Effector memory CD8-positive, alpha-beta T cell (primary cell): ENCODE results near the gene CHRND.

Experiments used
- ATAC-seq: fragments of 150-1000 bp; cut with Tn5 transposase; replicated peaks from 2 replicates; pipeline ENCODE4 v1.10.0; 2021; ENCODE audit warnings: mild to moderate bottlenecking, moderate library complexity
- DNase-seq, 3 experiments: peaks; one replicate each; pipeline ENCODE4 v3.0.0; 2021
- H3K27ac Mint-ChIP-seq, 2 donors: one replicate each; pipeline ENCODE4 v1.8.0; 2022; ENCODE audit warnings: mild to moderate bottlenecking in 2 of 2, mixed read lengths in 2 of 2, moderate library complexity in 2 of 2
- H3K27me3 Mint-ChIP-seq, 2 donors: one replicate each; pipeline ENCODE4 v1.8.0; 2022; ENCODE audit warnings: mixed read lengths in 2 of 2
- H3K36me3 Mint-ChIP-seq: one replicate; pipeline ENCODE4 v1.8.0; 2022; ENCODE audit warnings: mild to moderate bottlenecking, moderate library complexity, mixed read lengths; ENCODE audit not compliant: insufficient read depth
- H3K4me1 Mint-ChIP-seq, 2 donors: one replicate each; pipeline ENCODE4 v1.8.0; 2022; ENCODE audit warnings: low read depth in 2 of 2, mixed read lengths in 2 of 2
- H3K4me3 Mint-ChIP-seq, 2 donors: one replicate each; pipeline ENCODE4 v1.8.0; 2022; ENCODE audit warnings: mild to moderate bottlenecking in 2 of 2, mixed read lengths in 2 of 2, moderate library complexity in 2 of 2
- H3K9me3 Mint-ChIP-seq, 2 donors: one replicate each; pipeline ENCODE4 v1.8.0; 2022; ENCODE audit warnings: mixed read lengths in 2 of 2

Gene CHRND

DNA sequence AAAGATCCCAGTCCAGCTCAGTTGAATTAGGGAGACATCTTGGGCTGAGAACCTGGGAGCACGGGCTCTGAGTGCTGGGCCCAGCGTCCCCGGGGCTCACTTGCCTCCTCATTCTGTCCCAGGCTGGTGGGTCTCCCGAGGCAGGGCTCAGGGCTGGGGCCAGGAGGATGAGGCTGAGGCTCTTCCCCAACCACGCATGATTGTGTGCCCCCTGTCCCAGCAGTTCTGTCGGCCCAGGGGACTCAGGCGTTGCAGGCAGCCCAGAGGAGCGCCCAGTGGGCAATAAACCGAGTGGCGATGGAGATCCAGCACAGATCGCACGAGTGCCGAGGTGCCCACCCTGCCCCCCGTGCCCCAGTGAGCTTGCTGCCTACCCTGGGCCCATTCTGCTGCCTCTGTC is 4.9 kb upstream of the CHRND start:
- H3K27me3 Mint-ChIP-seq, result peaks cover 51 to 81% of the 10 kb centered on the region in 2 donors

DNA sequence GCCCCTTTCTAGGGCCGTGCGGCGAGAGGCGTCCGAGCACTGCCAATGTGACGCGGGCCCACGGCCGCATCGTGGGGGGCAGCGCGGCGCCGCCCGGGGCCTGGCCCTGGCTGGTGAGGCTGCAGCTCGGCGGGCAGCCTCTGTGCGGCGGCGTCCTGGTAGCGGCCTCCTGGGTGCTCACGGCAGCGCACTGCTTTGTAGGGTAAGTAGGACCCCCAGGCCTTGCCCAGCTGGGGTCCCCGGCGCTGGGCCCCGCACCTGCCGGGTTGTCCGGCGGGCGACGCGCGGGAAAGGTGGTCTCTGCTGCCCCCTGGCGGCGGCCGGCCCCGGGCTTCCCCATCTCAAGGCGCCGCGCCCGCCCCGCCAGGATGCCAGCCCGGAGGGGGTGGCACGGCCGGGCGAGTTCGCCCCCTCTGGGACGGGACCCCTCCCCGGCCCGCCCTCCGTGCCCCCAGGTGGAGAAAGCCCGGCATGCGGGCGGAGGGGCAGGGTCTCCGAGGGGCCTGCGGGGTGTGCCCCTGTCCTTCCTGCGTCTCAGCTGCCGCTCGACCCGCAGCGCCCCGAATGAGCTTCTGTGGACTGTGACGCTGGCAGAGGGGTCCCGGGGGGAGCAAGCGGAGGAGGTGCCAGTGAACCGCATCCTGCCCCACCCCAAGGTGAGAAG is 3.9 kb upstream of the CHRND start:
- no peaks in the 10 kb centered on the region for H3K9me3 Mint-ChIP-seq
- H3K27ac Mint-ChIP-seq, result no peak overlapping the region
- H3K4me3 Mint-ChIP-seq, result peak overlapping the region; percentile 37 to 51
- H3K27me3 Mint-ChIP-seq, result peaks cover 51 to 82% of the 10 kb centered on the region in 2 donors
- H3K36me3 Mint-ChIP-seq, result peaks cover 7% of the 10 kb centered on the region
- DNase-seq (peak; percentile 61 to 68 (median 64)), ATAC-seq (peak; percentile 82)
- H3K4me1 Mint-ChIP-seq, result peaks cover 4 to 10% of the 10 kb centered on the region in 2 donors

More for the DNA sequence above, 4.9 kb upstream of the CHRND start:
- peak overlapping the region; percentile 70 to 78 for H3K4me3 Mint-ChIP-seq
- DNase-seq (no peak), ATAC-seq (no peak)
- H3K36me3 Mint-ChIP-seq, result peaks cover 7% of the 10 kb centered on the region
- H3K27ac Mint-ChIP-seq, result peak overlapping the region in 1 of 2 donors; percentile 57
- no peaks in the 10 kb centered on the region for H3K9me3 Mint-ChIP-seq
- H3K4me1 Mint-ChIP-seq, result peaks cover 4 to 10% of the 10 kb centered on the region in 2 donors

DNA sequence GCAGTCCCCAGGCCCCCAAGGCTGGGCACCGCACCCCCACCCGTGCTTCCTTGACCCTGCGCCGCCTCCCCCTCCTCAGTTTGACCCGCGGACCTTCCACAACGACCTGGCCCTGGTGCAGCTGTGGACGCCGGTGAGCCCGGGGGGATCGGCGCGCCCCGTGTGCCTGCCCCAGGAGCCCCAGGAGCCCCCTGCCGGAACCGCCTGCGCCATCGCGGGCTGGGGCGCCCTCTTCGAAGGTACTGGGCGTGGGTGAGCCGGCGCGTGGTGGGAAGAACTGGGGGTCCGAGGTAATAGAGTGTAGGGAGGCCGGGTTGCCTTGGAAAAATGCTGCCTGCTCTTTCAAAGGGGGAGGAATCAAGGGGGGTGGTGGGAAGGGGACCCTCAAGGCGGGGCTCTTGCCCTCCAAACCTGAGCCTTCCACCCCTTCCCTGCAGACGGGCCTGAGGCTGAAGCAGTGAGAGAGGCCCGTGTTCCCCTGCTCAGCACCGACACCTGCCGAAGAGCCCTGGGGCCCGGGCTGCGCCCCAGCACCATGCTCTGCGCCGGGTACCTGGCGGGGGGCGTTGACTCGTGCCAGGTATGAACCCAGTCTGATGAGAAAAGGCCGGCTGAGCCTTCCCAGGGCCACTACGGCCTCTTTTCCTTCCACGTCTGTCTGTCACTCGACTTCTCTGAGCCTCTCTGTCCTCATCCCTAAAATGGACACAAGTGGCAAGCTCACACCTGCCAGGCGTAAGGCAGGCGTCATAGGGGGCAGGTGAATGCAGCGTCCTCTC is 3.1 kb upstream of the CHRND start:
- DNase-seq (no peak), ATAC-seq (no peak)
- Mint-ChIP-seq H3K4me3 (peak overlapping the region; percentile 37 to 51), H3K36me3 (peaks cover 7% of the 10 kb centered on the region), H3K9me3 (no peaks in the 10 kb centered on the region), H3K27me3 (peaks cover 52 to 84% of the 10 kb centered on the region in 2 donors), H3K27ac (no peak overlapping the region), H3K4me1 (peaks cover 4 to 10% of the 10 kb centered on the region in 2 donors)

DNA sequence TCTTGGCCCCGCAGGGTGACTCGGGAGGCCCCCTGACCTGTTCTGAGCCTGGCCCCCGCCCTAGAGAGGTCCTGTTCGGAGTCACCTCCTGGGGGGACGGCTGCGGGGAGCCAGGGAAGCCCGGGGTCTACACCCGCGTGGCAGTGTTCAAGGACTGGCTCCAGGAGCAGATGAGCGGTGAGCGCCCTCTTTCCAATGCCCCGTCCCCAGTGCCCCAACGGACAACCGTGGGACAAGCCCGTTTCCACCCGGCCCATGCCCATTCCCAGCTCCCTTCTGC is 2.6 kb upstream of the CHRND start:
- peak overlapping the region; percentile 37 to 51 for H3K4me3 Mint-ChIP-seq
- peaks cover 54 to 84% of the 10 kb centered on the region in 2 donors for H3K27me3 Mint-ChIP-seq
- H3K4me1 Mint-ChIP-seq, result peaks cover 4 to 11% of the 10 kb centered on the region in 2 donors
- DNase-seq, result no peak
- H3K27ac Mint-ChIP-seq, result no peak overlapping the region
- peaks cover 7% of the 10 kb centered on the region for H3K36me3 Mint-ChIP-seq
- no peak for ATAC-seq
- no peaks in the 10 kb centered on the region for H3K9me3 Mint-ChIP-seq

DNA sequence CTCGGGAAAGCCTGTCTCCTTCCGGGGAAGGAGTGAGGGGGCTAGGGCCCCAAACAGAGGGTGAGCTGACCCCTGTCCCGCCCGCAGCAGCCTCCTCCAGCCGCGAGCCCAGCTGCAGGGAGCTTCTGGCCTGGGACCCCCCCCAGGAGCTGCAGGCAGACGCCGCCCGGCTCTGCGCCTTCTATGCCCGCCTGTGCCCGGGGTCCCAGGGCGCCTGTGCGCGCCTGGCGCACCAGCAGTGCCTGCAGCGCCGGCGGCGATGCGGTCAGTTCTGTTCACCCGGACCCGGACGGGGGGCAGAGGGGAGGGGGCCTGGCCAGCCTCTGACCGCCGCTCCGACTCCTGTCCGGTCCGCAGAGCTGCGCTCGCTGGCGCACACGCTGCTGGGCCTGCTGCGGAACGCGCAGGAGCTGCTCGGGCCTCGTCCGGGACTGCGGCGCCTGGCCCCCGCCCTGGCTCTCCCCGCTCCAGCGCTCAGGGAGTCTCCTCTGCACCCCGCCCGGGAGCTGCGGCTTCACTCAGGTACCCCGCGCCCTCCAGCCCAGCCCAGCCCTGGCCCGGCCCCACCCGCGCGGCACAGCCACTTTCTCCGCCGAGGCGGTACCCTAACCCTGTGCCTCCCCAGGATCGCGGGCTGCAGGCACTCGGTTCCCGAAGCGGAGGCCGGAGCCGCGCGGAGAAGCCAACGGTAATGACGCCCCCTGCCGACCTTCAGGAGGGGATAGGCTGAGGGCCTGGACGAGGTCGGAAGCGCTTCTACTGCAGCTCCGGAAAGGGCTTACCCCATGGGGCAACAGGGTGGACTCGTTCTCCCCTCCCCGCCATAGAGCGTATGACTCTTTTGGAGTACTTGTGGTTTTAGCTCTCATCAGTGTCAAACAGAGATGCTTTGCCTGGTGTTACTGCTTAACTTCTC is 2.0 kb upstream of the CHRND start:
- ATAC-seq (no peak), DNase-seq (no peak)
- peaks cover 10 to 17% of the 10 kb centered on the region in 2 donors for H3K4me1 Mint-ChIP-seq
- peak overlapping the region in 1 of 2 donors; percentile 51 for H3K4me3 Mint-ChIP-seq
- H3K36me3 Mint-ChIP-seq, result peaks cover 7% of the 10 kb centered on the region
- H3K27me3 Mint-ChIP-seq, result peaks cover 54 to 84% of the 10 kb centered on the region in 2 donors
- H3K9me3 Mint-ChIP-seq, result no peaks in the 10 kb centered on the region
- no peak overlapping the region for H3K27ac Mint-ChIP-seq

DNA sequence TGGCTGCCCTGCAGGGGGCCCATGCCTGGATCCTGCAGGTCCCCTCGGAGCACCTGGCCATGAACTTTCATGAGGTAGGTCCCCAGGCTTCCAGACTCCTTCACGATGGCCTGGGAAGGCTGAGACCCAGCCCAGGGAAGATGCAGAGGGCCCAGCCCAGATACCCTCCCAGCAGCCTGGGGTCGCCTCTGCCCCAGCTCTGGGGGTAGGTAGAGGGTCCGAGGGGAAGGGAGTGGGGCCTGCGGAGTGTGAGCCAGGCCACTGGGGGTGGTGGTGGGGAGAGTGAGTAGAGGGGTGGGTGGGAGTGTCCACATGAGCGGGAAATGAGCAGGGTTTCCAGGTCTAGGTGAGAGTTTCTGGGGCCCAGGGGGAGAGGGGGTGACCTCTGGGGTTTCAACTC is 1.2 kb upstream of the CHRND start:
- H3K4me1 Mint-ChIP-seq, result peaks cover 14 to 23% of the 10 kb centered on the region in 2 donors
- peaks cover 7% of the 10 kb centered on the region for H3K36me3 Mint-ChIP-seq
- DNase-seq (no peak), ATAC-seq (no peak)
- peaks cover 50 to 84% of the 10 kb centered on the region in 2 donors for H3K27me3 Mint-ChIP-seq
- peak overlapping the region in 1 of 2 donors; percentile 46 for H3K4me3 Mint-ChIP-seq
- no peak overlapping the region for H3K27ac Mint-ChIP-seq
- no peaks in the 10 kb centered on the region for H3K9me3 Mint-ChIP-seq

DNA sequence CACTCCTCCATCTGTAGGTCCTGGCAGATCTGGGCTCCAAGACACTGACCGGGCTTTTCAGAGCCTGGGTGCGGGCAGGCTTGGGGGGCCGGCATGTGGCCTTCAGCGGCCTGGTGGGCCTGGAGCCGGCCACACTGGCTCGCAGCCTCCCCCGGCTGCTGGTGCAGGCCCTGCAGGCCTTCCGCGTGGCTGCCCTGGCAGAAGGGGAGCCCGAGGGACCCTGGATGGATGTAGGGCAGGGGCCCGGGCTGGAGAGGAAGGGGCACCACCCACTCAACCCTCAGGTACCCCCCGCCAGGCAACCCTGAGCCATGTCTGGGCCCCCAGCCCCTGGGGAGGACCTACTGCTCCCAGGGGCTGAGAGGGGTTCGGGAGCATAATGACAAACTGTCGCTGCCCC is 761 bp upstream of the CHRND start:
- Mint-ChIP-seq H3K4me3 (no peak overlapping the region), H3K27me3 (peaks cover 49 to 84% of the 10 kb centered on the region in 2 donors), H3K27ac (no peak overlapping the region), H3K36me3 (peaks cover 7% of the 10 kb centered on the region), H3K9me3 (no peaks in the 10 kb centered on the region), H3K4me1 (peaks cover 14 to 23% of the 10 kb centered on the region in 2 donors)
- DNase-seq, result no peak
- no peak for ATAC-seq

DNA sequence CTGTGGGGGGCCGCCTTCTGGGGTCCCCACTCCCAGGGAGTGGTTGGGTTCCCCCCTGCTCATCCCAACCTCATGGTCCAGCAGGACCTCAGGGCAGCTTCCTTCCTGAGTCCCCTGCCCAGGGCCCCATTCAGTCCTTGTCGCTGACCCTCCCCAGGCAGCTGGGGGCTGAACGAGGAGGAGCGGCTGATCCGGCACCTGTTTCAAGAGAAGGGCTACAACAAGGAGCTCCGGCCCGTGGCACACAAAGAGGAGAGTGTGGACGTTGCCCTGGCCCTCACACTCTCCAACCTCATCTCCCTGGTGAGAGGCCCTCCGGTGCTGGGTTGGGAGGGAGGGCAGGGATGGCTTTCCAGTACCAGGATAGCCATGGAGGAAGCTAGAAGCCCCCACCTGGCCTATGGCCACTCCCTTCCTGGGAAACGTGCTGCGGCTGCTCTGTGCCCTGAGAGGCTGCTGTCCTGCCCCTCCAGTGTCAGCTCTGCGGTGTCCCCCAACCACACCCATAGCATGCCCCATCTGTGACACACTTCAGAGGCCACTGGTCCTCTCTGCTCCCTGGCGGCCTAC is 497 bp downstream of the CHRND start:
- ATAC-seq (no peak), DNase-seq (no peak)
- Mint-ChIP-seq H3K36me3 (peaks cover 4% of the 10 kb centered on the region), H3K4me1 (peaks cover 15 to 21% of the 10 kb centered on the region in 2 donors), H3K27me3 (peaks cover 46 to 84% of the 10 kb centered on the region in 2 donors), H3K9me3 (no peaks in the 10 kb centered on the region), H3K27ac (no peak overlapping the region), H3K4me3 (no peak overlapping the region)

DNA sequence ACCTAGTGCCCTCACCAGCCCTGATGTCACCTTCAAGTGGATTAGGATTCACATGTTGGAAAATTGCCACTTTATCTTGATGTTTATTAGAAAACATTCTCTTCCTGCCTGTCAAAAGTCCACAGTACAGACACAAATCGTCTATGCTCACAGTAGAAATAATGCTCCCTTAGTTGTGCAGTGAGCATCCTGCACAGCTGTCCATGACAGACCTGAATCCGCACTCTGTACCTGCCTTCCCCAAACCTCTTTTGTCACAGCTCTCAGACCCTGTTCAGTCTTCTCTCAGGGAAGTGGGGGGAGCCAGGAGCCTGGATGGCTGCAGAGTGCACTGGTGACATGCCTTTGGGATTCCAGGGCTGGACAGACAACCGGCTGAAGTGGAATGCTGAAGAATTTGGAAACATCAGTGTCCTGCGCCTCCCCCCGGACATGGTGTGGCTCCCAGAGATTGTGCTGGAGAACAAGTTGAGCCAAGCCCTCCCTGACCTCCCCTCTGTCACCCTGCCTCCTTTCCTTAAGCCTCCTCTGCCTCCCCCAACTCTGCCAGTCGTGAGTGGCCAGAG is 2.0 kb downstream of the CHRND start:
- Mint-ChIP-seq H3K27me3 (peaks cover 48 to 84% of the 10 kb centered on the region in 2 donors), H3K4me3 (no peak overlapping the region), H3K27ac (peak overlapping the region in 1 of 2 donors; percentile 79), H3K4me1 (peaks cover 14 to 17% of the 10 kb centered on the region in 2 donors), H3K9me3 (no peaks in the 10 kb centered on the region), H3K36me3 (peaks cover 5% of the 10 kb centered on the region)
- no peak for DNase-seq
- ATAC-seq, result no peak

DNA sequence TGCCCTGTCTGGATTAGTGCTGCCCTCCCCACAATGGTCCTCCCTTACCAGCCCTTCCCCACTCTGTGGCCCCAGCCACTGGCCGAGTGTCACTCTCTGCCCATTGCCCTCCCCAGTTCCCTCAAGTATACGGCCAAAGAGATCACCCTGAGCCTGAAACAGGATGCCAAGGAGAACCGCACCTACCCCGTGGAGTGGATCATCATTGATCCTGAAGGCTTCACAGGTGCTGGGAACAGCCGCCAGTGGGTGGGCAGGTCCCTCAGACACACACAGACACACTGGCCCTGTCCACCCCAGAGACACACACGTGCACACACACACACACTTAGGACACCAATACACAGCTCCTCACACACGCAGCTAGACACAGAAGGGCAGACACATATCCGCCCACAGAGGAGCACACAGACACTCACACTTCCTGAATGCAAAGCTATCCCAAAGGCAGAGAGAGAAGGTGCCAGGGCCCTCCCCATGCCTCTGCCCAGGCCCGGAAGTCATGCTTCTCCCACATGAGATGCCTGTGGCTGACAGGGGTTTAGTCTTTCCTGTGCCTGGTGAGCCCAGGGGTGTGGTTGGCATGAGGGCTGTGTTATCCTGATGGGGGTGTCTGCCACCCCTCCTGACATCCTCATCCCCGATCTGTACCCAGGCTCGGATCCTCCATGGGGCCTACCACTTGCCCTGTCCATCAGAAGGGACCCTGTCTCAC is 2.9 kb downstream of the CHRND start:
- DNase-seq (no peak), ATAC-seq (peak; percentile 50)
- peak overlapping the region in 1 of 2 donors; percentile 47 for H3K4me3 Mint-ChIP-seq
- H3K27me3 Mint-ChIP-seq, result peaks cover 49 to 87% of the 10 kb centered on the region in 2 donors
- H3K27ac Mint-ChIP-seq, result peak overlapping the region; percentile 13 to 79
- no peaks in the 10 kb centered on the region for H3K9me3 Mint-ChIP-seq
- H3K36me3 Mint-ChIP-seq, result peaks cover 3% of the 10 kb centered on the region
- peaks cover 12 to 13% of the 10 kb centered on the region in 2 donors for H3K4me1 Mint-ChIP-seq

DNA sequence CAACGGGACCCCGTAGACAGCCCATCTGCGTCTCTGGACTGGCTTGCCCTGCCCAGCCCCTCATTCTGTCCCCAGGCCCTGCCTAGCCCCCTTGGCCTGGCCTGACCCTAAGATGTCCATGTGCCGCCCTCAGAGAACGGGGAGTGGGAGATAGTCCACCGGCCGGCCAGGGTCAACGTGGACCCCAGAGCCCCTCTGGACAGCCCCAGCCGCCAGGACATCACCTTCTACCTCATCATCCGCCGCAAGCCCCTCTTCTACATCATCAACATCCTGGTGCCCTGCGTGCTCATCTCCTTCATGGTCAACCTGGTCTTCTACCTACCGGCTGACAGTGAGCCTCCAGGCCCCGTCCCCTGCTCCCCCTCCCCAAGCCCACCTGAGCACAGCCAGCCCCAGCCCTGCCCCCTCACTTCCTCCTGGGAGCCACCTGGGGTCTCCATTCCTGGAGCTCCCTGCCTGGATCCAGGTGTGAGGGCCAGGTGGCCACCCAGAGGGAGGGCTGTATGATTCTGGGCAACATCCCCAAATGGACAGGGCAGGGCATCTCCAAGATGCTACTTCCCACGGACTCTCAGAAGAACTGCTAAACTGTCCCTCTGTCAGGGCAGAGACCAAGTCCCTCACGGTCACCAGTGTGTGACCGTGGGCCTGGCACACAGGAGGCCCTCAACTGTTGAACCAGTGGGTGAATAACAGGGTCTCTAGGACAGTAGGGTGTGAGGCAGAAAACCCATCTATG is 4.0 kb downstream of the CHRND start:
- Mint-ChIP-seq H3K4me3 (no peak overlapping the region), H3K4me1 (peaks cover 12 to 13% of the 10 kb centered on the region in 2 donors), H3K36me3 (peaks cover 3% of the 10 kb centered on the region), H3K27ac (no peak overlapping the region), H3K9me3 (no peaks in the 10 kb centered on the region), H3K27me3 (peaks cover 41 to 88% of the 10 kb centered on the region in 2 donors)
- DNase-seq, result no peak
- no peak for ATAC-seq
